HG03575 (cell line): ENCODE results near the gene AADACL4.
"Not testable (repeated sequence)": the region's sequence is repeated elsewhere in the genome, so short reads cannot be mapped to it uniquely, and the experiment has no call there.

Experiments used
- ATAC-seq: cut with Tn5 transposase; IDR thresholded peaks from one replicate; pipeline ENCODE4 v1.9.1; 2021; ENCODE audit not compliant: unreplicated experiment, insufficient number of reproducible peaks, low FRiP score; ENCODE audit errors: extremely low read depth

The AADACL4 gene

GRCh38 chr1:12625276-12625675 lies 18.6 kb upstream of the AADACL4 start:
- no peak for ATAC-seq

DNA sequence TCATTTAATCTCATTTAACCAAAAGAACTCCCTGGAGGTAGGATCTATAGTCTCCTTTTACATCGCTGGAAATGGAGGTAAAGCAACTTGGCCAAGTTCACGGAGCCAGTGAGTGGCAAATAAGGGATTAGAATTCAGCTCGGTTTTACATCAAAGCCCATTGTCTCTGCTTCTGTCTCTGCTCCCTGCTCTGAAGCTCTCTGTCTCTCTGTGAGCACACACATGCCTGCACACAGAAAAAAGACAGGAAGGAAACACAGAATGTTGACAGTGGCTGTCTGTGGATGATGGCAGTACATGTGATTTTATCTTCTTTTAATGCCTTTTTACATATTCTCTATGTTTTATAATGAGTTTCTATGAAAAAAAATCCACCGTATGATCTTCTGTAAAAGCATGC lies 17.0 kb upstream of the AADACL4 start:
- no peak for ATAC-seq

GRCh38 chr1:12627296-12627695 lies 16.6 kb upstream of the AADACL4 start:
- ATAC-seq: no peak

DNA sequence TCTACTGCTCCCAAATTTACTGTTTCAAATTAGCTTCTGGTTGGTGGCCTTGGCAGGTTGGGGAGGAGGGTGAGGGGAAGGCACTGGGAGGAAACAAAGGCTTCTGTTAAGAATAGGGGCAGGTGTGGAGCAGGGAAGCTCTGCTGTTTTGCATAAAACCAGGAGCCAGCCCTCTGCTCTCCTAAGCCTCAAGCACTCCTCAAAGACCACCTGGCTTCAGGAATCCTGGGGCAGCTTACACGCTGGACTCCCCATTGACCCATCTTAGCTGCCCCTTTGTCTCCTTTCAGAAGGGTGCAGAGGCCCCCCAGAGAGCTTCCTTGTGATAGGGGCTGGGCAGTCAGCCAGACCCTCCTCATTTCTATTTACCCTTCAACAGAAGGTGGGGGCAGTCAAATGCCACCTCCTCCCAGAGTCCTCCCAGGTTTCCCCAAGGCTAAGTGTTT lies 14.4 kb upstream of the AADACL4 start:
- no peak for ATAC-seq

DNA sequence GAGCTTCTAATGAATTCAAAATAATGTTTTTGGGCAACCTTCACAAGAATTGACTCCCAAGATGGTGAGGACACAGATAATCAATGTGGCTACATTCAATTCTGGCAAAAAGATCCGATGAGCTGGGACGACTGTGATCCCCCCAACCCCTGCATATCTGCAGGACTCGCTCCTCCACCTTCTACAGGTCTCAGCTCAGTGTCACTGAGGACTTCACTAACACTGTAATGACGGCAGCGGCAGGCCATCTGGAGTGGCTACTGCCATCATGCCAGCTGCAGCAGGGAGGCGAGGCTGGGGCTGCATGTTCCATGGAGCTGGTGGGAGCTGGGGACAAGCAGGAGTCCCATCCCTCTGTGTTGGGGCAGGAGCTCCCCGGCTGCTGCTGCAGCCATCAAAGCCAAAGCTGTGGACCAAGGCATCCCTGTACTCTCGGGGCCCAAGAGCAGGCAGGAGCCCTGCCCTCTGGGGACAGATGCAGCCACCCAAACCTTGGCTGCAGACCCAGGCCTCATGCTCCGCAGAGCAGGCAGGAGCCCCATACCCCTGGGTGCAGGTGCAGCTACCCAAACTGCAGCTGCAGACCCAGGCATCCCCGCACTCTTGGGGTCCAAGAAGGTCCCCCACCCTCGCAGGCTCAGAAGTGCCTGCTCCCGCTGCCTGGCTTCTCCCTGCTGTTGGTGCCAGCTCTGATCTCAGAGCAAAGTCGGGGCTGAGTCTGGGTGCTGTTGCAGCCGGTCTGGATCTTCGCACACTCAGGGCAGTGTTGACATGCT lies 13.7 kb upstream of the AADACL4 start:
- no peak for ATAC-seq

DNA sequence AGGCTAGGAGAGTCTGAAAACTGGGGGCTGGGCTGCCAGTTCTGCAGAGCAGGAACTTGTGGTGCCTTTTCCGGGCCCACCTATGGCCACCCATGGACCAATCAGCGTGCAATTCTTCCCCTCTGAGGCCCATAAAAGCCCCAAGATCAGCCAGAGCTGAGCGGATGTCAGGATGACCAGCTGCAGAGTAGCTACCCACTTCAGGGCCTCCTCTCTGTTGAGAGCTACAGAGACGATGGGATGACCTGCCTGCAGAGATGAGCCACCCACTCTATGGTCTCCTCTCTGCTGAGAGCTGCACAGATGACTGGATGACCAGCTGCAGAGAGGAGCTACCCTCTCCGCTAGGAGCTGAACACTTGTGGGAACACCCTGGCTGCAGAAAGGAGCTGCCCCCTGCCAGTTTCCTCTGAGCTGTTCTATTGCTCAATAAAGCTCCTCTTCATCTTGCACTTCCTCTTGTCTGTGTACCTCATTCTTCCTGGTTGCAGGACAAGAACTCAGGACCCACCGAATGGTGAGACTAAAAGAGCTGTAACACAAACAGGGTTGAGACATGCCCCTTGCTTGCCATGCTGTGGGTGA lies 12.8 kb upstream of the AADACL4 start:
- no peak for ATAC-seq

GRCh38 chr1:12631571-12631970 lies 12.3 kb upstream of the AADACL4 start:
- ATAC-seq: no peak

- no peak for ATAC-seq
These were observed 9.7 kb upstream of the AADACL4 start for GRCh38 chr1:12634156-12634555.

DNA sequence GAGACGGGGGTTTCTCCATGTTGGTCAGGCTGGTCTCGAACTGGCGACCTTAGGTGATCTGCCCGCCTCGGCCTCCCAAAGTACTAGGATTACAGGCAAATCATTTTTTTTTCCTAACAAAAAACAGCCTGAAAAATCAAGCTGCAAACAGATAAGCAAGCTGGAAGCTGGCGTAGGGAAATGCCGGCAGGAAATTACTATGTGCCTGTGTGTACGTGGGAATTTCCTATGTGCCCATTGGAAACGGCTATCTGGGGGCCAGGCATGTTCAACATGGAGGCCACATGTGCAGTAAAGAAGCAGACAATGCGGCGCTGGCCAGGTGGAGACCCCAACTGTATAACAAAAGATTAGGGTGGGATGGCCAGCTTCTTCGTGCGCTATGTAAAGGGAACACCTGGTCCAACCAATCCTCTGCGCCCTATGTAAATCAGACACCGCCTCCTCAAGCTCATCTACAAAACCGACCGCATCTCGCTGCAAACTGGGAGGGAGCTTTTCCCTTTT lies 9.1 kb upstream of the AADACL4 start:
- ATAC-seq: no peak

DNA sequence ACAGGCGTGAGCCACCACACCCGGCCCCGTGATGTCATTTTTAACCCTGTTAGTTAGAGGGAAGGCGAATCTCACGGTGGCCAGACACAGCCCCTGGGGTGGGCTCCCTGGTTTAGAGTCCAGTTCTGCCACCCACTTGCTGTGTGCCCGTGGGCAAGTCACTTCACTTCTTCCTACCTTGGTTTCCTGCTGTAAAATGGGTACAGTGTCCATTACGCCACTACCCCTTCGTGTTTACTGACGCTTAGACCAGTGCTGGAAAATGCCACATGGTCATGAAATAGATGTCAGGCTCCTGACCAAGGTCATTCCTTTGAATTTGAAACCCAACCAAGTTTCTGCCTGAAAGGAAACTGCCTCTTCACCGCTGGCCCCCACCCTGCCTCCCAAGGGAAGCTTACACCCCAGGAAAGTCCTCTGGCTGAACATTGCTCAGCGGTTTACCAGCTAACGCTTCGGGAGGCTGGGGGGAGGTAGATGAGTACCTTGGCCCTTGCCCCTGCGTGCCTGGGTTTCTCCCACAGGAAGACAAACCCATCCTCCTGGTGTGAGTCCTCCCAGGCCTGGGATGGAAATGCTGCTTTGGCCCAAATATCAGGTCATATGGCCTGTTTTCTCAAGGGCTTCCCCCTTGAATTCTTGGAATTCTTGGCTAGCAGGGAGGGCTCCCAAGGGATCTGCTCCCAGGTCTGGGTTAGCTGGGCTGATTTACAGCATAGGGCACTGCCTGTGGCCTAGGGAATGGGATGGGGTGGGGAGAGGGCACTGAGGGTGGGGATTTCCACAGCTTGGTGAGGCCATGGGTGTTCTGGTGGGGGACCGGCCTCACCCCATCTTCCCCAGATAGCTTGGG lies 7.6 kb upstream of the AADACL4 start:
- ATAC-seq: no peak

DNA sequence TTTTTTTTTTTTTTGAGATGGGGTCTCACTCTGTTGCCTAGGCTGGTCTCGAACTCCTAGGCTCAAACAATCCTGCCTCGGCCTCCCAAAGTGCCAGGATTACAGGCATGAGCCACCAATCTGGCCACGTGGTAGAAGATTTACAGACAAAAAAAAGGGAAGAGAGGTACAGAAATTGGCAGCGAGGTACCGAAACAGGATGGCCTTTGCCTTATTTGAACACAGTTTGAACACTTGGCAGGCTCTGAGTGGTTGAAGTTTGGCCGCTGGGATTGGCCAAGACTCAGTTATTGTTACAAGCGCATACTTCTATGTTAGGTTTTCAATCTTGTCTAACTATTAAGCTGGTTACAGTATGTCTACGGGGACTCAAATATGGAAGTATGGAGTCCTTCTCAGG lies 6.2 kb upstream of the AADACL4 start:
- no peak for ATAC-seq

- no peak for ATAC-seq
These were observed 3.5 kb upstream of the AADACL4 start for GRCh38 chr1:12640237-12640957.

GRCh38 chr1:12640958-12641272 lies 3.0 kb upstream of the AADACL4 start:
- no peak for ATAC-seq

DNA sequence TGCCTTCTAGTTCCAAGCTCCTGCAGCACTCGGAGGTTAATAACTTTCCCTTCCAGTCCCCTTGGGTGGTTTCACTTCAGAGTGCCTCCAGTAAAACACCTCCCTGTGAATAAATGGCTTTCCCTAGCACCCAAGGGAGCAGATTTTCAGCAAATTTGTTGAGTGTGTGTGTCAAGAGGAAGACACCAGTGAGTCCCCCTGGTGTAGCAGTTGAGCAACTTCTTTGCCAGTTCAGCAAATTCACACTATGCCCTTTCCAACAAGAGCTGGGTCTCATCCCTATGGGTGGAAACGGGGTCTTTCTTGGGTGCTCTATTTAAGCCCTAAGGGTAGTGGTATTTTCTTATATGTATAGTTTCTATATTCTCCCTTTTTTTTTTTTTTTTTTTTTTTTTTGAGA lies 806 bp upstream of the AADACL4 start:
- ATAC-seq: no peak

GRCh38 chr1:12644237-12644636 lies 352 bp downstream of the AADACL4 start:
- no peak for ATAC-seq

- ATAC-seq: no peak
These were observed 944 bp downstream of the AADACL4 start for GRCh38 chr1:12644829-12645228.

DNA sequence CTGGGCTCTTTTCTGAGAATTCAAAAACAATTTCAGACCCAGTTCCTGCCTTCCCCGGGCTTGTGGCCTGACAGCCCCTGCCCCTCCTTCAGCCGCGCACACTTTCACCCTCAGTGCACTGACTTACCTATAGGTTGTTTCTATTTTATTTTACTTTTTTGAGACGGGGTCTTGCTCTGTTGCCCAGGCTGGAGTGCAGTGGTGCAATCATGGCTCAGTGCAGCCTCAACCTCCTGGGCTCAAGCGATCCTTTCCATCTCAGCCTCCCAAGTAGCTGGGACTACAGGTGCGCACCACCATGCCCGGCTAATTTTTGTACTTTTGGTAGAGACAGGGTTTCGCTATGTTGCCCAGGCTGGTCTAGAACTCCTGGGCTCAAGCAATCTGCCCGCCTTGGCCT lies 1.5 kb downstream of the AADACL4 start:
- ATAC-seq: not testable (repeated sequence)

- no peak for ATAC-seq
These were observed 4.9 kb downstream of the AADACL4 start for GRCh38 chr1:12648741-12649140.

- no peak for ATAC-seq
These were observed 6.1 kb downstream of the AADACL4 start for GRCh38 chr1:12649971-12650421.
